Measurements from ENCODE around the gene PLD4. TPM values are rescaled to one million over a fixed set of nuclear protein-coding genes. Genes with fewer than 3 reads are reported as not detected.

PLD4 gene, protein sequence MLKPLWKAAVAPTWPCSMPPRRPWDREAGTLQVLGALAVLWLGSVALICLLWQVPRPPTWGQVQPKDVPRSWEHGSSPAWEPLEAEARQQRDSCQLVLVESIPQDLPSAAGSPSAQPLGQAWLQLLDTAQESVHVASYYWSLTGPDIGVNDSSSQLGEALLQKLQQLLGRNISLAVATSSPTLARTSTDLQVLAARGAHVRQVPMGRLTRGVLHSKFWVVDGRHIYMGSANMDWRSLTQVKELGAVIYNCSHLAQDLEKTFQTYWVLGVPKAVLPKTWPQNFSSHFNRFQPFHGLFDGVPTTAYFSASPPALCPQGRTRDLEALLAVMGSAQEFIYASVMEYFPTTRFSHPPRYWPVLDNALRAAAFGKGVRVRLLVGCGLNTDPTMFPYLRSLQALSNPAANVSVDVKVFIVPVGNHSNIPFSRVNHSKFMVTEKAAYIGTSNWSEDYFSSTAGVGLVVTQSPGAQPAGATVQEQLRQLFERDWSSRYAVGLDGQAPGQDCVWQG
- 1 to 10 TPM in 1 of 3 donors, under 1 TPM in 2; 0.38 to 2.2 (median 0.39) TPM for total RNA-seq
- long read RNA-seq, donor 1, result 0 reads
- long read RNA-seq, donor 2, full-length matches to known transcripts, result 1 of 1 reads
- long read RNA-seq, donor 2, partial matches to known transcripts, result 0 of 1 reads
- long read RNA-seq, donor 2, other reads (novel, unspliced or antisense), result 0 of 1 reads

GRCh38 chr14:104924421-104925213 lies at the start of gene PLD4:
Gene PLD4, plus strand, starts transcription at chr14:104924879. Its CDS starts 2,262 bp downstream, at chr14:104927141.
- ATAC-seq (peak; percentile 36), DNase-seq (no peak)
- no peaks in the 10 kb centered on the region for H3K4me1 ChIP-seq (ENCODE audit: low read depth)
- intact Hi-C loops (cut with DNase I, micrococcal nuclease), result no loop called here
- TF ChIP-seq, protein P1, sequence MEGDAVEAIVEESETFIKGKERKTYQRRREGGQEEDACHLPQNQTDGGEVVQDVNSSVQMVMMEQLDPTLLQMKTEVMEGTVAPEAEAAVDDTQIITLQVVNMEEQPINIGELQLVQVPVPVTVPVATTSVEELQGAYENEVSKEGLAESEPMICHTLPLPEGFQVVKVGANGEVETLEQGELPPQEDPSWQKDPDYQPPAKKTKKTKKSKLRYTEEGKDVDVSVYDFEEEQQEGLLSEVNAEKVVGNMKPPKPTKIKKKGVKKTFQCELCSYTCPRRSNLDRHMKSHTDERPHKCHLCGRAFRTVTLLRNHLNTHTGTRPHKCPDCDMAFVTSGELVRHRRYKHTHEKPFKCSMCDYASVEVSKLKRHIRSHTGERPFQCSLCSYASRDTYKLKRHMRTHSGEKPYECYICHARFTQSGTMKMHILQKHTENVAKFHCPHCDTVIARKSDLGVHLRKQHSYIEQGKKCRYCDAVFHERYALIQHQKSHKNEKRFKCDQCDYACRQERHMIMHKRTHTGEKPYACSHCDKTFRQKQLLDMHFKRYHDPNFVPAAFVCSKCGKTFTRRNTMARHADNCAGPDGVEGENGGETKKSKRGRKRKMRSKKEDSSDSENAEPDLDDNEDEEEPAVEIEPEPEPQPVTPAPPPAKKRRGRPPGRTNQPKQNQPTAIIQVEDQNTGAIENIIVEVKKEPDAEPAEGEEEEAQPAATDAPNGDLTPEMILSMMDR (IDR thresholded peaks at IDR 0.05), result no peak
- no peaks in the 10 kb centered on the region for H3K9me3 ChIP-seq
- no peak within 1 kb of the TSS for H3K4me3 ChIP-seq
- no peaks in the 10 kb centered on the region for H3K36me3 ChIP-seq (ENCODE audit: low read depth)

- ATAC-seq, result no peak
- no peaks in the 10 kb centered on the region for H3K36me3 ChIP-seq (ENCODE audit: low read depth)
- H3K9me3 ChIP-seq, result no peaks in the 10 kb centered on the region
- intact Hi-C loops (cut with DNase I, micrococcal nuclease), result no loop called here
- TF ChIP-seq, protein P1 (IDR thresholded peaks at IDR 0.05), result no peak
- no peaks in the 10 kb centered on the region for H3K4me1 ChIP-seq (ENCODE audit: low read depth)
- no peak overlapping the region for H3K4me3 ChIP-seq
- DNase-seq, result peak in 1 of 3 donors; percentile 19
Measured at GRCh38 chr14:104875412-104875751, 49.3 kb upstream of the PLD4 start.

GRCh38 chr14:104875811-104876210 lies 48.9 kb upstream of the PLD4 start:
- Histone ChIP-seq H3K36me3 (ENCODE audit: low read depth) (no peaks in the 10 kb centered on the region), H3K4me1 (ENCODE audit: low read depth) (no peaks in the 10 kb centered on the region), H3K9me3 (no peaks in the 10 kb centered on the region), H3K4me3 (no peak overlapping the region)
- intact Hi-C loops (cut with DNase I, micrococcal nuclease), result no loop called here
- peak in 2 of 3 donors; percentile 34 to 57 for DNase-seq
- ATAC-seq, result no peak
- TF ChIP-seq, protein P1 (IDR thresholded peaks at IDR 0.05), result no peak

DNA sequence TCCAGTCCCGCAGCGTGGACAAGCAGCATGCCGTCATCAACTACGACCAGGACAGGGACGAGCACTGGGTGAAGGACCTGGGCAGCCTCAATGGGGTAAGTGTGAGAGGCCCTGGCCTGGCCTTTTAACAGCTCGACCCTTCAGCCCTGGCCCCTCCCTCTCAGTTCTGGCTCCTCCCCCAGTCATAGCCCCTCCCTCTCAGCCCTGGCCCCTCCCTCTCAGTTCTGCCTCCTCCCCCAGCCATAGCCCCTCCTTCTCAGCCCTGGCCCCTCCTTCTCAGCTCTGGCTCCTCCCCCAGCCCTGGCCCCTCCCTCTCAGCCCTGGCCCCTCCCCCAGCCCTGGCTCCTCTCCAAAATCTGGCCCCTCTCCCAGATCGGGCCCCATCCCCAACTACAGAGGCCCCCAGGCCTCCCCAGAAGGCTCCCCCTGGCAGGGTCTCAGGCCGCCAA lies 48.4 kb upstream of the PLD4 start:
- Histone ChIP-seq H3K9me3 (no peaks in the 10 kb centered on the region), H3K4me1 (ENCODE audit: low read depth) (no peaks in the 10 kb centered on the region), H3K36me3 (ENCODE audit: low read depth) (no peaks in the 10 kb centered on the region), H3K4me3 (no peak overlapping the region)
- ATAC-seq (peak; percentile 88), DNase-seq (peak in 2 of 3 donors; percentile 33 to 69)
- intact Hi-C loops (cut with DNase I, micrococcal nuclease), result no loop called here
- TF ChIP-seq, protein P1 (IDR thresholded peaks at IDR 0.05), result no peak

DNA sequence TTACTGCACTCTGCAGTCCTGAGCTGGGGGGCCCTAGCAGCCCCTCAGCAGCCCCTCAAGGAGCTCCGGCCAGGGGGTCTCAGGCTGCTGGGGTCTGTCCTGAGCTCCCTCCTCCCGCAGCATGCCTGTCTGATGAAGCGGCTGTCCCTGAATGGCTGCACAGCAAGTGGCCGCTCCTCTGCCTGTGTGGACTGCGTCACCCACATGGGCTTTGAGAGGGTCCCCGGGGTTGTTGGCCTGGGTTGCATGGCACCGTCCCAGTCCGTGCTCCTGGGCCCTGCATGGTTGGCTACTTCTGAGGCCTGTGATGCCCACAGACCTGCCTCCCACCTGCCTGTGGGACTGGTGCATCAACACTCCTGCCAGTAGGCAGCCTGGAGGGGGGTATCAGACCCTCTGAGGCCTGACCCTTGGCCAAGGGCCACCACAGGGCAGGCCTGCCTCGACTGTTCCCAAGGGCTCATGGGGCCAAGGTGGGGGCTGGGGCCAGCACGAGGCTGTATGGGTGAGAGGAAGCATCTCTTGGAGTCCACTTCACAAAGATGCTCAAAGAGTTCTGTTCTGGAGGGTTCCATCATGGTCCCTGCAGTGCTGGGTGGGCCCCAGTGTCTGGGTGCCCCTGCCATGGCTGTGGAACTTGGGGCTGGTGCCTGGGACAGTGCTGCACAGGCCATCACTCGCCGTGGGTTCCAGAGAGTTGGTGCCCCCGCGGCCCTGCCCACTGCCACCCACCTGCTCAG lies 47.4 kb upstream of the PLD4 start:
- TF ChIP-seq, protein P1 (IDR thresholded peaks at IDR 0.05), result no peak
- Histone ChIP-seq H3K36me3 (ENCODE audit: low read depth) (no peaks in the 10 kb centered on the region), H3K4me3 (no peak overlapping the region), H3K9me3 (no peaks in the 10 kb centered on the region), H3K4me1 (ENCODE audit: low read depth) (no peaks in the 10 kb centered on the region)
- ATAC-seq, result no peak
- intact Hi-C loops (cut with DNase I, micrococcal nuclease), result no loop called here
- DNase-seq, result peak in 2 of 3 donors; percentile 26 to 40

All from mucosa of descending colon (tissue), 3 donors.